CD14-positive monocyte (primary cell): ENCODE data around the gene BICRAL. TPM values are rescaled to one million over a fixed set of nuclear protein-coding genes. Genes with fewer than 3 reads are reported as not detected.
A peak's percentile ranks its signal among the peaks of the same experiment; 100 is the strongest.

Experiments
- DNase-seq, 3 donors: peaks; one replicate each; pipeline ENCODE4 v3.0.0-alpha.2; 2011 to 2022
- H2AFZ ChIP-seq: 2 replicates; pipeline ENCODE4 v1.6.0; 2012; ENCODE audit warnings: mild to moderate bottlenecking, low read depth, low read length, inconsistent platforms; ENCODE audit not compliant: insufficient read depth, poor library complexity, severe bottlenecking
- H3K27ac ChIP-seq, 2 donors: 1 replicate in 1 of 2; 2 replicates in 1 of 2; pipeline ENCODE4 v1.5.1; 2012 to 2013; ENCODE audit warnings: low read length in 2 of 2, control low read depth in 1 of 2, inconsistent platforms in 1 of 2, low read depth in 1 of 2, mild to moderate bottlenecking in 1 of 2
- H3K27me3 ChIP-seq, 2 donors: one replicate each; pipeline versions ENCODE4 v1.6.0 to v1.6.1; 2011 to 2013; ENCODE audit warnings: low read length in 2 of 2; ENCODE audit not compliant: control insufficient read depth in 2 of 2, insufficient read depth in 2 of 2
- H3K36me3 ChIP-seq, 2 donors: replicated peaks in 1 of 2; 1 replicate in 1 of 2; 2 replicates in 1 of 2; pipeline versions ENCODE4 v1.5.1 to v1.6.1; 2012 to 2013; ENCODE audit warnings: low read length in 2 of 2, control low read depth in 1 of 2, inconsistent platforms in 1 of 2, mild to moderate bottlenecking in 1 of 2; ENCODE audit not compliant: insufficient read depth in 2 of 2, control insufficient read depth in 1 of 2
- H3K4me1 ChIP-seq, 2 donors: 1 replicate in 1 of 2; 2 replicates in 1 of 2; pipeline versions ENCODE4 v1.5.1 to v1.6.1; 2012 to 2013; ENCODE audit warnings: low read length in 2 of 2, control low read depth in 1 of 2, inconsistent platforms in 1 of 2, mild to moderate bottlenecking in 1 of 2, moderate library complexity in 1 of 2; ENCODE audit not compliant: insufficient read depth in 2 of 2, control insufficient read depth in 1 of 2
- H3K4me2 ChIP-seq: replicated peaks from 2 replicates; pipeline ENCODE3; 2012; ENCODE audit warnings: low read length, moderate library complexity, mild to moderate bottlenecking; ENCODE audit not compliant: poor library complexity, severe bottlenecking; ENCODE audit errors: extremely low read depth
- H3K4me3 ChIP-seq, 3 experiments: fragments of 200-600 bp in 1 of 3; sonication (generic) in 1 of 3; replicated peaks in 1 of 3; 1 replicate in 2 of 3; 2 replicates in 1 of 3; pipeline ENCODE4 v1.5.1; 2011 to 2013; ENCODE audit warnings: low read length in 3 of 3, mild to moderate bottlenecking in 3 of 3, control low read depth in 2 of 3, low read depth in 2 of 3, inconsistent platforms in 1 of 3, moderate library complexity in 1 of 3
- H3K79me2 ChIP-seq: 2 replicates; pipeline ENCODE4 v1.6.0; 2012; ENCODE audit warnings: mild to moderate bottlenecking, control low read depth, inconsistent platforms, low read length, moderate library complexity; ENCODE audit not compliant: insufficient read depth
- H3K9ac ChIP-seq: 2 replicates; pipeline ENCODE4 v1.6.0; 2017; ENCODE audit warnings: low read length, mild to moderate bottlenecking; ENCODE audit not compliant: insufficient read depth, poor library complexity, severe bottlenecking
- H3K9me3 ChIP-seq, 2 donors: replicated peaks in 1 of 2; 1 replicate in 1 of 2; 2 replicates in 1 of 2; pipeline versions ENCODE4 v1.5.1 to v1.6.1; 2012 to 2013; ENCODE audit warnings: low read length in 2 of 2, control low read depth in 1 of 2; ENCODE audit not compliant: control insufficient read depth in 1 of 2, insufficient read depth in 1 of 2
- H4K20me1 ChIP-seq: 2 replicates; pipeline ENCODE4 v1.6.0; 2012; ENCODE audit warnings: mild to moderate bottlenecking, low read length, control low read depth, moderate library complexity; ENCODE audit not compliant: insufficient read depth
- H3K27ac Mint-ChIP-seq, 7 donors: one replicate each; pipeline ENCODE4 v1.8.0; 2020; ENCODE audit warnings: mild to moderate bottlenecking in 7 of 7, mixed read lengths in 7 of 7, moderate library complexity in 6 of 7, inconsistent platforms in 2 of 7
- H3K27me3 Mint-ChIP-seq, 3 donors: one replicate each; pipeline ENCODE4 v1.8.0; 2021 to 2022; ENCODE audit warnings: low read depth in 3 of 3, mild to moderate bottlenecking in 3 of 3, mixed read lengths in 3 of 3, moderate library complexity in 3 of 3, inconsistent platforms in 1 of 3
- H3K36me3 Mint-ChIP-seq, 2 donors: one replicate each; pipeline ENCODE4 v1.8.0; 2020; ENCODE audit warnings: mixed read lengths in 2 of 2, inconsistent platforms in 1 of 2, mild to moderate bottlenecking in 1 of 2
- H3K4me1 Mint-ChIP-seq: one replicate; pipeline ENCODE4 v1.8.0; 2020; ENCODE audit warnings: mild to moderate bottlenecking, mixed read lengths
- H3K4me3 Mint-ChIP-seq, 2 donors: one replicate each; pipeline ENCODE4 v1.8.0; 2020; ENCODE audit warnings: mild to moderate bottlenecking in 2 of 2, mixed read lengths in 2 of 2, moderate library complexity in 1 of 2
- H3K9me3 Mint-ChIP-seq, 7 donors: one replicate each; pipeline ENCODE4 v1.8.0; 2020 to 2022; ENCODE audit warnings: mixed read lengths in 7 of 7, mild to moderate bottlenecking in 6 of 7, moderate library complexity in 6 of 7, inconsistent platforms in 2 of 7
- WGBS: methylation state at CpG from one replicate; pipeline ENCODE4 v1.1.5; 2013; ENCODE audit warnings: missing lambda C conversion rate; ENCODE audit not compliant: insufficient coverage; 5-methylcytosine and 5-hydroxymethylcytosine counted together
- intact Hi-C, 2 donors: fragments of 100-400 bp; cut with micrococcal nuclease; formaldehyde crosslinking; loops; one replicate each; pipeline versions ENCODE4 v1.15.0 to v1.15.1; 2023
- polyA plus RNA-seq, 3 donors: library from polyadenylated mRNA; depleted of rRNA in 1 of 3; unstranded in 2 of 3; stranded (reverse) in 1 of 3; fragments of 300-500 nt in 2 of 3; fragments of >200 nt in 1 of 3; fragmentation: Illumina TruSeq in 2 of 3; gene quantifications; 1 replicate in 2 of 3; 2 replicates in 1 of 3; pipeline ENCODE4 v1.2.3, GENCODE V29; 2012 to 2021
- TF ChIP-seq, protein P1 (sequence below): fragments of 200-600 bp; IDR thresholded peaks from one replicate; pipeline ENCODE4 v1.8.0; 2022; ENCODE audit warnings: antibody characterized with exemption, mild to moderate bottlenecking

Gene BICRAL
- polyA plus RNA-seq, 3 donors: 1.6 to 14.6 (median 2.2) TPM

DNA sequence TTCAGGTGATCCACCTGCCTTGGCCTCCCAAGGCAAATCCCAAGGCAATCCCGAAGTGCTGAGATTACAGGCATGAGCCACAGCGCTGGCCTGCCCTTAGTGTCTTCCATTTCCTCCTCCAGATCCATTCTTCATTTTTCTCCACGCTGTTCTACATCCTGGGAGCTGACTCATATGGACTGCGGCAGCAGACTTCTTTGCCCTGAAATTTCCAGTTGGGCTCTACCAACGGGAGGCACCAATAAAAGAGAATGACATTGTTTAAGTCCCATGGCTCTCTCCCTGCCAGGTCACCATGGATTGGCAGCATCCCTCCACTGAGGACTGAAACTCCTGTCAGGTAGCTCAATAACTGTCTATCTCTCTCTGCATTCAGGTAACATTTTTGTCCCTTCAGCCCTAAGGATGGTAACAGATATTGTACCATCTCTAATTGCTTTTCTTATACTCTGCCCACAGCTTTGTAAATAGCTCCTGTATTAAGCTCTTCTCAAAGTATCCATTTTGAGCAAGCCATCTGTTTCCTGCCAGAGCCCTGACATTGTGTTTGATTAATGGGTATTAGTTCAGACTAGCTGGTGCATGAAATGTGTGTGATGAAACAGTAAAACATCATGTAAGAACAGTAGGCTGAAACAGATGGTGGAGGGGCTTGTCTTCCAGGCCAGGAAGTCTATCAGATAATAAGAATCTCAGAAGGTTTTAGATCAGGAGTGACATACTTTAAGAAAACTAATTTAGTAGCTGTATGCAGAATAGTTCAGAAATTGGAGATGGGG, 39.5 kb upstream of the BICRAL start:
- no peak for DNase-seq
- H3K36me3 ChIP-seq: no peaks in the 10 kb centered on the region
- peaks cover 18% of the 10 kb centered on the region for H3K4me1 Mint-ChIP-seq
- H3K27me3 Mint-ChIP-seq: peaks cover 0 to 6% (median 0%) of the 10 kb centered on the region in 3 donors
- H3K9me3 Mint-ChIP-seq: peaks cover 0 to 1% (median 0%) of the 10 kb centered on the region in 7 donors
- H3K4me3 Mint-ChIP-seq: no peak overlapping the region
- H2AFZ ChIP-seq: no peak overlapping the region
- peaks cover 14 to 19% of the 10 kb centered on the region in 2 donors for H3K4me1 ChIP-seq
- peaks cover 0 to 4% of the 10 kb centered on the region in 2 donors for H3K36me3 Mint-ChIP-seq
- 80% methylated on average over 4 of the region's 5 CpGs for WGBS
- TF ChIP-seq, protein P1, sequence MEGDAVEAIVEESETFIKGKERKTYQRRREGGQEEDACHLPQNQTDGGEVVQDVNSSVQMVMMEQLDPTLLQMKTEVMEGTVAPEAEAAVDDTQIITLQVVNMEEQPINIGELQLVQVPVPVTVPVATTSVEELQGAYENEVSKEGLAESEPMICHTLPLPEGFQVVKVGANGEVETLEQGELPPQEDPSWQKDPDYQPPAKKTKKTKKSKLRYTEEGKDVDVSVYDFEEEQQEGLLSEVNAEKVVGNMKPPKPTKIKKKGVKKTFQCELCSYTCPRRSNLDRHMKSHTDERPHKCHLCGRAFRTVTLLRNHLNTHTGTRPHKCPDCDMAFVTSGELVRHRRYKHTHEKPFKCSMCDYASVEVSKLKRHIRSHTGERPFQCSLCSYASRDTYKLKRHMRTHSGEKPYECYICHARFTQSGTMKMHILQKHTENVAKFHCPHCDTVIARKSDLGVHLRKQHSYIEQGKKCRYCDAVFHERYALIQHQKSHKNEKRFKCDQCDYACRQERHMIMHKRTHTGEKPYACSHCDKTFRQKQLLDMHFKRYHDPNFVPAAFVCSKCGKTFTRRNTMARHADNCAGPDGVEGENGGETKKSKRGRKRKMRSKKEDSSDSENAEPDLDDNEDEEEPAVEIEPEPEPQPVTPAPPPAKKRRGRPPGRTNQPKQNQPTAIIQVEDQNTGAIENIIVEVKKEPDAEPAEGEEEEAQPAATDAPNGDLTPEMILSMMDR: no peak
- no peaks in the 10 kb centered on the region for H3K9me3 ChIP-seq
- H3K9ac ChIP-seq: no peak overlapping the region
- peak overlapping the region in 1 of 7 donors; percentile 79 for H3K27ac Mint-ChIP-seq
- H3K79me2 ChIP-seq: peaks cover 29% of the 10 kb centered on the region
- no peak overlapping the region for H3K27ac ChIP-seq
- intact Hi-C loops: loop anchor here (10.0 kb wide), 2 partner anchors 152 to 432 kb away; partner anchors contain the start of gene SRF (in 1 of the 2)
- H3K27me3 ChIP-seq: no peaks in the 10 kb centered on the region
- H4K20me1 ChIP-seq: peaks cover 15% of the 10 kb centered on the region
- H3K4me2 ChIP-seq: no peak overlapping the region
- H3K4me3 ChIP-seq: no peak overlapping the region

DNA sequence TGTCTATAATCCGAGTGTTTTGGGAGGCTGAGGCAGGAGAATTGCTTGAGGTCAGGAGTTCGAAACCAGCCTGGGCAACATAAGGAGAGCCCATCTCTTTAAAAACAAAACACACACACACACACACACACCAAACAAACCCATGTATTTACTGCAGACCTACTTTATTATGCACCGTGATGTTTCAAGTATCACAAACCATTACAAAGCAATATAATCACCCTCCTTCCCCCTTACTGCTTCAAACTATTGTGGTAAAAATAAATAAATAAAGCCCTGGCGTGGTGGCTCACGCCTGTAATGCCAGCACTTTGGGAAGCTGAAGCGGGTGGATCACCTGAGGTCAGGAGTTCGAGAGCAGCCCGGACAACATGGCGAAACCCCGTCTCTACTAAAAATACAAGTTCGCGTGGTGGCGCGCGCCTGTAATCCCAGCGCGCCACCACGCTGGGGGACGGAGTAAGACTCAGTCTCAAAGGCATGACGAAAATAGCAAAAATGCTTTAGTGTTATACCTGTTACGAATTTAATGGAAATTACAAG, 37.4 kb upstream of the BICRAL start:
- peak overlapping the region in 1 of 2 donors; percentile 97 for H3K27ac ChIP-seq
- peaks cover 29% of the 10 kb centered on the region for H3K79me2 ChIP-seq
- H3K9ac ChIP-seq: no peak overlapping the region
- peaks cover 18 to 30% of the 10 kb centered on the region in 2 donors for H3K4me1 ChIP-seq
- peak overlapping the region in 2 of 3 experiments; percentile 97 to 99 for H3K4me3 ChIP-seq
- TF ChIP-seq, protein P1: no peak
- H3K27me3 ChIP-seq: no peaks in the 10 kb centered on the region
- Mint-ChIP-seq H3K4me3 (peak overlapping the region; percentile 100), H3K4me1 (peaks cover 35% of the 10 kb centered on the region), H3K9me3 (peaks cover 0 to 2% (median 0%) of the 10 kb centered on the region in 7 donors), H3K27me3 (no peaks in the 10 kb centered on the region), H3K27ac (peak overlapping the region in 1 of 7 donors; percentile 99), H3K36me3 (peaks cover 0 to 4% of the 10 kb centered on the region in 2 donors)
- no peaks in the 10 kb centered on the region for H3K9me3 ChIP-seq
- DNase-seq: no peak
- H4K20me1 ChIP-seq: peaks cover 15% of the 10 kb centered on the region
- H3K4me2 ChIP-seq: peak overlapping the region; percentile 83
- no peak overlapping the region for H2AFZ ChIP-seq
- 88% methylated on average over 7 of the region's 21 CpGs for WGBS
- no peaks in the 10 kb centered on the region for H3K36me3 ChIP-seq
- intact Hi-C loops: loop anchor here (10.0 kb wide), 2 partner anchors 150 to 430 kb away; partner anchors contain the start of gene SRF (in 1 of the 2)
